ENCODE measurements around the gene RHNO1. TPM values are rescaled to one million over a fixed set of nuclear protein-coding genes. Genes with fewer than 3 reads are reported as not detected.
A peak's percentile ranks its signal among the peaks of the same experiment; 100 is the strongest.

RHNO1 gene
- total and polyA plus RNA-seq, 2 experiments from 2014 or later: 44.2 to 50.6 TPM

DNA sequence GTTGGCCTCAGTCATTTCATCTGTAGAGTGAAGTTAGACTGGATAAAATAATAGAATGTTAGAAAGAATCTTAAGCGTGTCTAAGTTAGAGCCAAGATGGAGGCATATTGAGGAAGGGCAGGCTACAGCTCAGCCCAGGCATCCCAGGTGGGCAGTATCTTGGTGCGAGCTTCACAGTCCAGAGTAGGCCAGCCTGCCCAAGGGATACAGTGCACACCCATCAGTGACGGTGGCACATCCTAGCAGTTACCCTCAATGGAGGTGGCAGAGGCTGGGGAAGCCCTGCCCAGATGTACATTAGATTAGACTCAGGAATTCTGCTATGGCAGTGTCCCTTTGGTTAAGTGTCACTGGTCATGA lies 35.2 kb downstream of the RHNO1 start:
- no peaks in the 10 kb centered on the region for H3K4me1 ChIP-seq (ENCODE audit: low read depth)
- H3K27me3 ChIP-seq: no peaks in the 10 kb centered on the region
- no peaks in the 10 kb centered on the region for H3K36me3 ChIP-seq
- no peak for DNase-seq (ENCODE audit: low read depth in 1 of 2, low spot score in 1 of 2)
- no peak overlapping the region for H3K4me3 ChIP-seq
- TF ChIP-seq, protein P1, sequence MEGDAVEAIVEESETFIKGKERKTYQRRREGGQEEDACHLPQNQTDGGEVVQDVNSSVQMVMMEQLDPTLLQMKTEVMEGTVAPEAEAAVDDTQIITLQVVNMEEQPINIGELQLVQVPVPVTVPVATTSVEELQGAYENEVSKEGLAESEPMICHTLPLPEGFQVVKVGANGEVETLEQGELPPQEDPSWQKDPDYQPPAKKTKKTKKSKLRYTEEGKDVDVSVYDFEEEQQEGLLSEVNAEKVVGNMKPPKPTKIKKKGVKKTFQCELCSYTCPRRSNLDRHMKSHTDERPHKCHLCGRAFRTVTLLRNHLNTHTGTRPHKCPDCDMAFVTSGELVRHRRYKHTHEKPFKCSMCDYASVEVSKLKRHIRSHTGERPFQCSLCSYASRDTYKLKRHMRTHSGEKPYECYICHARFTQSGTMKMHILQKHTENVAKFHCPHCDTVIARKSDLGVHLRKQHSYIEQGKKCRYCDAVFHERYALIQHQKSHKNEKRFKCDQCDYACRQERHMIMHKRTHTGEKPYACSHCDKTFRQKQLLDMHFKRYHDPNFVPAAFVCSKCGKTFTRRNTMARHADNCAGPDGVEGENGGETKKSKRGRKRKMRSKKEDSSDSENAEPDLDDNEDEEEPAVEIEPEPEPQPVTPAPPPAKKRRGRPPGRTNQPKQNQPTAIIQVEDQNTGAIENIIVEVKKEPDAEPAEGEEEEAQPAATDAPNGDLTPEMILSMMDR (IDR thresholded peaks at IDR 0.05; ENCODE audit: low read depth, low read length): no peak
- no peak overlapping the region for H3K27ac ChIP-seq
- H3K9me3 ChIP-seq (ENCODE audit: low read depth): no peaks in the 10 kb centered on the region

DNA sequence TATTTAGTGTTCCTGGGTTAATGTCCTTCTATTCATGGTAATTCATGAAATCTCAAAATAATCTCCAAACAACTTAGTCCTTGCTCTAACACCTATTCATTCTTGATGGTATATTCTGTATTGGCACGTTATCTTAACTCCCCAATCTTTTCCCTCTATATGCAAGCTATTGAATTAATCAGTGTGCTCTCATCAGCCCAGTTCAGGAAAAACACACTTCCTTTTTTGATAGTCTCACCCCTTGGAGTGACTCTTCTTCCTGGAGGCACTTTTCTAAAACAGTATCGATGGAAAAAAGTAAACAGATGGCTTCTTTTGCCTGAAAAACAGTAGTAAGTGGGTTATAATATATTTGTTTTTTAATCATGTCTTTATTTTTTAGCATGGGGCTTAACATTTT lies 42.2 kb downstream of the RHNO1 start:
- no peak for DNase-seq (ENCODE audit: low read depth in 1 of 2, low spot score in 1 of 2)
- Histone ChIP-seq H3K27me3 (no peaks in the 10 kb centered on the region), H3K4me3 (no peak overlapping the region), H3K9me3 (ENCODE audit: low read depth) (no peaks in the 10 kb centered on the region), H3K27ac (no peak overlapping the region), H3K4me1 (ENCODE audit: low read depth) (no peaks in the 10 kb centered on the region), H3K36me3 (peaks cover 8% of the 10 kb centered on the region)
- TF ChIP-seq, protein P1 (IDR thresholded peaks at IDR 0.05; ENCODE audit: low read depth, low read length): no peak

DNA sequence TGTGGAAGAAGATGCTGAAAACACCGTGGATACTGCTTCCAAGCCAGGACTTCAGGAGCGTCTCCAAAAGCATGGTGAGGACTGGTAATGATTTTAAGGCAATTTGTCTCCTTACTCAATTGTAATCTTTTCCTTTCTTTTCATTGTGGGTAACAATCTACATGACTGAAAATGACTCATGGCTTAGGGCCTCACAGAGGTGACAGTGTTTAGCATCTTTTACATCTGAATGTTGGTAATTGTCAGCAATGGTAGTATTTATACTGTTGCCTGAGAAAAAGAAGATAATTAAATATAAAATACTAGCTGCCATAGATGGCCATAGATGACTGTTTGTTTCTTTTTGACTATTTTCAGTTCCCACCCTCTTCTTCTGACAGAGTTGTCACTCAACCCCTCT lies 45.3 kb downstream of the RHNO1 start:
- H3K9me3 ChIP-seq (ENCODE audit: low read depth): no peaks in the 10 kb centered on the region
- no peak overlapping the region for H3K27ac ChIP-seq
- DNase-seq (ENCODE audit: low read depth in 1 of 2, low spot score in 1 of 2): no peak
- H3K4me3 ChIP-seq: no peak overlapping the region
- H3K4me1 ChIP-seq (ENCODE audit: low read depth): no peaks in the 10 kb centered on the region
- TF ChIP-seq, protein P1 (IDR thresholded peaks at IDR 0.05; ENCODE audit: low read depth, low read length): no peak
- no peaks in the 10 kb centered on the region for H3K27me3 ChIP-seq
- H3K36me3 ChIP-seq: peaks cover 19% of the 10 kb centered on the region

DNA sequence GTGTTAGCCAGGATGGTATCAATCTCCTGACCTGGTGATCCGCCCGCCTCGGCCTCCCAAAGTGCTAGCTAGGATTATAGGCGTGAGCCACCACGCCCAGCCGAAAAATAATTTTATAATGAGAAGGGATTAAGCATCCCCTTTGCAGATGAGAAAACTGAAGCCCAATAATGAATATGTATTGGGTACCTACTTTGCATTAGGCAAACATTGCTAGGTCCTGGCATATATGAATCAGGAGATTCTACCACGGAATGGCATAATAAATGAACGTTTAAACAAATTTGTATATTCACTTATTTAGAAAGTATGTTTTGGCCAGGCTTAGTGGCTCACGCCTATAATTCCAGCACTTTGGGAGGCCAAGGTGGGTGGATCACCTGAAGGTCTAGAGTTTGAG lies 46.0 kb downstream of the RHNO1 start:
- Histone ChIP-seq H3K4me3 (no peak overlapping the region), H3K27me3 (no peaks in the 10 kb centered on the region), H3K36me3 (peaks cover 19% of the 10 kb centered on the region), H3K4me1 (ENCODE audit: low read depth) (no peaks in the 10 kb centered on the region), H3K27ac (no peak overlapping the region), H3K9me3 (ENCODE audit: low read depth) (no peaks in the 10 kb centered on the region)
- DNase-seq (ENCODE audit: low read depth in 1 of 2, low spot score in 1 of 2): no peak
- TF ChIP-seq, protein P1 (IDR thresholded peaks at IDR 0.05; ENCODE audit: low read depth, low read length): no peak

DNA sequence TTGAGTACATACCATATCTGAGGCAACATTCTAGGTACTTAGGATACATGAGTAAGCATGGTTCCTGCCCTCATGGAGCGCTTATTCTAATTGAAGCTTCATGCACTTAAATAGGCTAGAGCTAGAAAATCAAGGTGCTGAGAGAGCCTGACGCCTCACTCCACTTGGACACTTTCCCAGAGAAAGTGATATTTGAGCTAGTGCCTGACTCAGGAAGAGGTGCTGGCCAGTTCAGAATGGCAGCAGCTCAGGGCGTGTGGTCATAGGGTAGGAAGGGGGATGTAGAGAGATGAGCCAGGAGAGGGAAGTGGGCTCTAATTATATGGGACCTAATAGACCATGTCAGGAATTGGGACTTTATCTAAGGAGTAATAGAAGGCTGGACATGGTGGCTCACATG lies 47.0 kb downstream of the RHNO1 start:
- Histone ChIP-seq H3K27me3 (no peaks in the 10 kb centered on the region), H3K36me3 (peaks cover 19% of the 10 kb centered on the region), H3K9me3 (ENCODE audit: low read depth) (no peaks in the 10 kb centered on the region), H3K4me3 (no peak overlapping the region), H3K4me1 (ENCODE audit: low read depth) (no peaks in the 10 kb centered on the region), H3K27ac (no peak overlapping the region)
- peak in 1 of 2 donors; percentile 37 for DNase-seq (ENCODE audit: low read depth in 1 of 2, low spot score in 1 of 2)
- TF ChIP-seq, protein P1 (IDR thresholded peaks at IDR 0.05; ENCODE audit: low read depth, low read length): no peak

Measured in cardiac muscle cell (in vitro differentiated cells and primary cell).